ENCODE measurements around the gene MUSTN1.

GRCh38 chr3:52857864-52858263 lies 23.0 kb upstream of the MUSTN1 start:
- TF ChIP-seq CTCF (IDR thresholded peaks at IDR 0.05; ENCODE audit: poor library complexity), result no peak
- no peak for TF ChIP-seq EZH2 (IDR thresholded peaks at IDR 0.05; ENCODE audit: borderline replicate concordance)
- TF ChIP-seq EZH2phosphoT487 (IDR thresholded peaks at IDR 0.05; ENCODE audit: low read depth, severe bottlenecking, unreplicated experiment), result no peak

All from hepatocyte (in vitro differentiated cells).